Rectal smooth muscle tissue (tissue), 1 donor: Measurements from ENCODE around the gene HRH1.

Source experiments
- H3K27ac ChIP-seq: one replicate; pipeline ENCODE4 v1.7.0; 2013; ENCODE audit warnings: low read depth, low read length, inconsistent platforms
- H3K27me3 ChIP-seq: one replicate; pipeline ENCODE4 v1.7.0; 2013; ENCODE audit warnings: low read length; ENCODE audit not compliant: control insufficient read depth, insufficient read depth
- H3K36me3 ChIP-seq: one replicate; pipeline ENCODE4 v1.7.0; 2013; ENCODE audit warnings: low read length; ENCODE audit not compliant: control insufficient read depth, insufficient read depth
- H3K4me1 ChIP-seq: one replicate; pipeline ENCODE4 v1.7.0; 2013; ENCODE audit warnings: low read length; ENCODE audit not compliant: control insufficient read depth, insufficient read depth
- H3K4me3 ChIP-seq: one replicate; pipeline ENCODE4 v1.7.0; 2013; ENCODE audit warnings: low read length
- H3K9ac ChIP-seq: one replicate; pipeline ENCODE4 v1.7.0; 2013; ENCODE audit warnings: low read length

Gene HRH1

DNA sequence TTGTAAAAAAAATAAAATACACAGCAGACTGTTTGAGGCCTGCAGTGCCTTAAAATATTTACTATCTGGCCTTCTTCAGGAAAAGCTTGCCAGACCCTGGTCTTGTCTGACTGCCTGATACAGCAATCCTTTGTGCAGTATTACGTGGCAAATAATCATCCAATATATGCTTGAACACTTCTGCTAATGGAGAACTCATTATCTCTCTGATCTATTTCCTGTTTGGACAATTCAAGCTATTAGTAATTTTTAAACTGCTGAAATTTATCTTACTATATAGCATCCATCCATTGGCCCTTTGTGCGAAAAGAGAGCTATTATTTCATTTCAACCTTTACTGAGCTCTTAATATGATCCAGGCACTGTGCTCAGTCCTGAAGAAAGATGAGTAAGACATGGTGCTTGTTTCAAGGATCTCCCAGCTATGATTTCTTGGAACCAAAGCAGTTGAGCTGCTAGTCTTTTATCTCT lies 133.8 kb downstream of the HRH1 start:
- H3K27ac ChIP-seq = peak overlapping the region; percentile 77
- no peaks in the 10 kb centered on the region for H3K27me3 ChIP-seq
- H3K36me3 ChIP-seq = no peaks in the 10 kb centered on the region
- no peak overlapping the region for H3K4me3 ChIP-seq
- H3K9ac ChIP-seq = no peak overlapping the region
- peaks cover 28% of the 10 kb centered on the region for H3K4me1 ChIP-seq

DNA sequence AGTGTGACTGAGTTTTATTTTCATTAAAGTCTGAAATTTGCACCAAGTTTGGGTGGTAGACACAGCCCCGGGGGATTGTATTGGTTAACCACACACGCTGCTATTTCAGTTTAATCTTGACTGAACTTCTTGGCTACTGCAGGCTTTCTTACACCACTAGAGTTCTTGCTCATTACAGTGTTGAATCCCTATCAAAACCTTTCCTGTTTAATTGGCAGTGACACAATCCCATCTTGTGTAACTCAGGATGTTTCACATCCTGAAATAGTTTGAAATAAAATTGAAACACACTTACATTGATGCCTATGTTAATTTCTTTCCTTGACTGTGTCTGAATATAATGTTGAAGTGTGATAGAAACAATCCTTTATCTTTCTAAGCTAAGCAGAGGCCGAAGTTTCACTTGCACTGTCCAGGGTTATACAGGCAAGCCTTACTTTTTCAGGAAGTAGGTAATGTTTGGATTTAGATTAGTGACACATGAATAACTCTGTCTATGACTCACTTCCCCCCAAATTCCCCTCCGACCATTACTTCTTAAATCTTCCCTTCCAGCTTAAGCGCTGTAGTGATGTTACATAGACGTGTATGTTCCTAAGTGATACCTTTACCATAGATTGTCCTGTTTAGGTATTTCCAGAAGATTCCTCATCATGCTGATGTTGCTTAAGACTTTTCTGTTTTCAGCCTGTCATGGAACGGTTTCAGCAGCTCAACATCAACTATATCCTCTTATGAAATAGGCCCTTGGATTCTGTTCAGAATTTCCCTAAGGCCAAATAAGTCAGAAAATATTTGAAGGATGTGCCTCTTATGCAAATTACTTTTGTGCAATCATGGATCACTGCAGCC lies 134.7 kb downstream of the HRH1 start:
- no peak overlapping the region for H3K9ac ChIP-seq
- H3K4me1 ChIP-seq = peaks cover 28% of the 10 kb centered on the region
- no peaks in the 10 kb centered on the region for H3K36me3 ChIP-seq
- H3K27me3 ChIP-seq = no peaks in the 10 kb centered on the region
- no peak overlapping the region for H3K4me3 ChIP-seq
- peak overlapping the region; percentile 77 for H3K27ac ChIP-seq

DNA sequence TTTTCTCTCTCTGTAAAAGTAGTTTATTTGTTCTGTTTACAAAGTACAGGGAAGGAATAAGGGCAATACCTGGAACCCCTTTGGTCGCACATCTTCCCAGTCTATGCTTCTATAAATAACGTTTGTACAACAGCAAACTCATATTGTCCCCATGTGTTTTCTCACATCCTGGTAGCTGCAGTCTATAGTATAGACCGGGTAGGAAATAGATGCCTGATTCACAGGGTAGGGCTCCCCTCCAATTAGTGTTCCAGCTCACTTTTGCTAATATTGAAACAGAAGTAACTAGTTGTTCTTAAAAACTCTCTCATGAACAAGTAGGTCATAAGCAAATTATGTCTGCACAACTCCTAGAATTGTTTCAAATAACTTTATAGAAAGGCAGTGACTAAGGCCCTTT lies 135.6 kb downstream of the HRH1 start:
- H3K4me1 ChIP-seq = peaks cover 28% of the 10 kb centered on the region
- no peaks in the 10 kb centered on the region for H3K36me3 ChIP-seq
- no peak overlapping the region for H3K27ac ChIP-seq
- no peaks in the 10 kb centered on the region for H3K27me3 ChIP-seq
- no peak overlapping the region for H3K9ac ChIP-seq
- no peak overlapping the region for H3K4me3 ChIP-seq

DNA sequence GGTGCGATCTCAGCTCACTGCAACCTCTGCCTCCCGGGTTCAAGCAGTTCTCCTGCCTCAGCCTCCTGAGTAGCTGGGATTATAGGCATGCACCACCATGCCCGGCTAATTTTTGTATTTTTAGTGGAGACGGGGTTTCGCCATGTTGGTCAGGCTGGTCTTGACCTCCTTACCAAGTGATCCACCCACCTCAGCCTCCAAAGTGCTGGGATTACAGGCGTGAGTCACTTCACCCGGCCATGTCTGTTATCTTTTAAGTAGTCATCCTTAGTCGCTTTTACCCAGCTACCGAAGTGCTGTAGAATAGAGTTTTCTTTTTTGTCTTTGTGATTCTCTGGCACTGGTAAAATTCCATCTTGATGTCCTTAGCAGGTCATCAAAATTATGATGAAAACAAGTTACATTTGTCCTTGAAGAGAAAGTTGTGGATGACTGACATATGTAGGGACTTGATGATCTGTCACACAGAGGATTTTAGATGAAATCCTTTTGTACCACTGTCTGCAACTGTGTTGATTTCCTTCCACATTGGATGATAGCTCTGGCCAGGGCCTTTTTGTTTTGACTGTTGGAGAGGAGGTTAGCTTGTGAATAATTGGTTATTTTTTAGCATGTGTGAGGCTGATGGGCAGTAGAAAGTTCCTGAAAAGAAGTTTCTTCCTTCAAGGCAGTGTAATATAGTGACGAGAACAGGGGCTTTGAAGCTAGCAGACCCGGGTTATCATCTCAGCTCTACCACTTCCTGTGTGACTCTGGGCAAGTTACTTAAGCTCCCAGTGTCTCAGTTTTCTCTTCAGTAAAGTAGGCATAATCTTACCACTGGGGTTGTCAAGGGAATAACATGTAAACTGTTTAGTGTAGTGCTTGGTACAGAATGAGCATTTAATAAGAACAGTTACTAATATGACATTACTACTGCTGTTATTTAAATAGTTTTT lies 136.7 kb downstream of the HRH1 start:
- Histone ChIP-seq H3K4me1 (peaks cover 28% of the 10 kb centered on the region), H3K4me3 (no peak overlapping the region), H3K9ac (no peak overlapping the region), H3K36me3 (no peaks in the 10 kb centered on the region), H3K27me3 (no peaks in the 10 kb centered on the region), H3K27ac (no peak overlapping the region)

DNA sequence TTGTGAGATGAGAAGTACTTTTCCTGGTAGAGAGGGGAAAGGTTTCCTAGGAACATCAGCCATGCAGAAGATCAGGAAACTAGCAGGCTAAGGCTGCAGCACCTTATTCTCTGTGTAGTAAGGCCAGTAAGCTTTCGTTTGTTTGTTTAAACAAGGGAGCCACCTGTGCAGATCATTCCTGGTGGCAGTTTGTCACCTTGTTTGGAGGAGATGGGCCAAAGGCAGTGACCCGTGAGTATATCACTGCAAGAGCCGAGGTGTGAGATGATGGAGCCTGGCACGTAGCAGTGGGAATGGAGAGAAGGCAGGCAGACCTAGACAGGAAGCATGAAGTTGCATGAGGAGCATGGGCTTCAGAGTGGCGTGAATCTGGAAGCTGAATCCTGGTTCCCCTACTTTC lies 137.5 kb downstream of the HRH1 start:
- Histone ChIP-seq H3K27me3 (no peaks in the 10 kb centered on the region), H3K36me3 (no peaks in the 10 kb centered on the region), H3K4me3 (no peak overlapping the region), H3K9ac (no peak overlapping the region), H3K27ac (no peak overlapping the region), H3K4me1 (peaks cover 28% of the 10 kb centered on the region)

DNA sequence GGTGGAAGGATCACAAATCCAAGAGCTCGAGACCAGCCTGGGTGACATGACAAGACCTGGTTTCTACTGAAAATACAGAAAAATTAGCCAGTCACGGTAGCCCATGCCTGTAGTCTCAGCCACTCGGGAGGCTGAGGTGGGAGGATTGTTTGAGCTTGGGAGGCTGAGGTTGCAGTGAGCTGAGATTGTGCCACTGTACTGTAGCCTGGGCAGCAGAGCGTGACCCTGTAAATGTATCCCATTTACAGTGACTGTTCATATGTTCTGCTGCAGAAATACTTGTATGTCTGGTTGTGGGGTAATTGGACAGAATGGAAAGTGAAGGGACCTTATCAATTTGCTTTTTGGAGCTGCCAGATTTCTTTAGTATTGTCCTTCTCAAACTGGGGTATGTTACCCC lies 142.8 kb downstream of the HRH1 start:
- H3K4me3 ChIP-seq = no peak overlapping the region
- no peaks in the 10 kb centered on the region for H3K27me3 ChIP-seq
- H3K36me3 ChIP-seq = peaks cover 11% of the 10 kb centered on the region
- H3K9ac ChIP-seq = no peak overlapping the region
- no peaks in the 10 kb centered on the region for H3K4me1 ChIP-seq
- H3K27ac ChIP-seq = no peak overlapping the region

DNA sequence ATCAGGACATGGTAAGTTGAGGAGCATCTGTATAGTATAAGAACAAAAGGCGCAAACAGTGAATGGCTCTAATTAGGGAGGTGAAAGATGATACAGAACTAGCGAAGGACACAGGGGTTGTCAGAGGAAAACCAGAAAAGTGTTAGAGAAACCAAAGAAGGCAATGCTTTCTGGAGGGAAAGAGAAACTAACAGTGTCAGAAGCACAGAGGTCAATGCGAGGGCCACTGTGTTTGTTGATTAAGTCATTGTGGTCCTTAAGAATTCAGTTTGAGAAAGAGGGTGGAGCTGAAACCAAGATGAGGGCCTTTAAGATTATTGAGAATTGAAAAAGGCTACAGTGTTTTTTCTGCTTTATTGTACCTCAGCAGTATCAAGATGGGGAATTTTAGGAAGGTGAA lies 146.7 kb downstream of the HRH1 start:
- Histone ChIP-seq H3K9ac (no peak overlapping the region), H3K27ac (no peak overlapping the region), H3K27me3 (no peaks in the 10 kb centered on the region), H3K36me3 (peaks cover 16% of the 10 kb centered on the region), H3K4me1 (no peaks in the 10 kb centered on the region), H3K4me3 (no peak overlapping the region)

DNA sequence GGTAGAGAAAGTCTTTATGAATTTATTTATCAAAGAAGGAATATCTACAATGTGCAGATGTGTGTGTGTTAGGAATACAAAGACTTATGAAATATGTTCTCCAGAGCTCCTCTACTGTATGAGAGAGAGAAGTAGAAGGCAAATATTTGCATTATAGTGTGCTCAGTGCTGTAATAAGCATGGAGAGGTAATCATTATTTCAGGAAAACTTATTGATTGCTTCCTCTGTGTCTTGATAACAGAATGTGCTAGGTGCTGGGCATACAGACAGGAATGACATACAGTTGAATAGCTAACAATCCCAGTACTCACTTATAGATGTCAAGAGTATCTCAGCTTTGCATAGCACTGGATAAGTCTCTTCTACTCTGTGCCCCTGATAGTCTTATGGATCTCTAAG lies 148.2 kb downstream of the HRH1 start:
- no peaks in the 10 kb centered on the region for H3K27me3 ChIP-seq
- no peaks in the 10 kb centered on the region for H3K4me1 ChIP-seq
- peaks cover 31% of the 10 kb centered on the region for H3K36me3 ChIP-seq
- H3K27ac ChIP-seq = no peak overlapping the region
- no peak overlapping the region for H3K9ac ChIP-seq
- H3K4me3 ChIP-seq = no peak overlapping the region

DNA sequence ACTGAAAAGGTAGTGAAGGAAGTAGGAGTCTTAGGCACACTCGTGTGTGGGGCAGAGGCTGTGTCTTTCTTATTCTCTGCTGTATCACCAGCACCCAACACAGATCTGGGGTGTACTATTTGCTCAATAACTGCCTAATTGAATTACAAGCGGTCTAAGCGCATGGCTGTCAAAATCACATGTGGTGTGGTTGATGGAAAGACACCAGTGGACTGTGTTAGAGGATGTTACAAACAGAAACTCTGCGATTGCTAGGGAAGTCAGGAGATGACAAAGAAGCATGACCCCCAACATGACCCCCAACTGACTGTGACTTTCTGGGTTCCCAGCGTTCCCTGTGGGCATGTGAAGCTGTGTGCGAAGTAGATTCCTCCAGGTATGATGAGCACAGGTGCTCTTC lies 149.9 kb downstream of the HRH1 start:
- Histone ChIP-seq H3K36me3 (peaks cover 37% of the 10 kb centered on the region), H3K27ac (no peak overlapping the region), H3K27me3 (no peaks in the 10 kb centered on the region), H3K4me1 (no peaks in the 10 kb centered on the region), H3K4me3 (no peak overlapping the region), H3K9ac (no peak overlapping the region)

DNA sequence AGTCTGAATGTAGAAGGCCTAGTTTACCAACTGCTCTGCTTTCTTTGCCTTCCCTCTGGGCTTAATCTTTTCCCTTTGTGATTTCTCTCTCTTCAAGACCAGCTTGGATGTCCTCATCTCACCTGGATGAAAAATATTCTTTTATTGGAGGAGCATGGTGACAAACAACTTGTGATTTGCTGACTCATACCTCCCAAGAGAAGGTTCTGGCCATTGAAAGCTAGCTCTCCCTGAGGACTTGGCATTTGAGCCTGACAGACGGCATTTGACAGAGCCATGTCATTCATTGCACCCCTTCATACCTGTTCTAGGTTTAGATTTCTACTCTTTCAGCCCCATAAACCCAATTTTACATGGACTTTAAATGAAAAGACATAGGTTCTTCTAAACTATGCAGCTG lies 151.2 kb downstream of the HRH1 start:
- H3K9ac ChIP-seq = no peak overlapping the region
- H3K4me1 ChIP-seq = no peaks in the 10 kb centered on the region
- H3K27ac ChIP-seq = no peak overlapping the region
- H3K36me3 ChIP-seq = peaks cover 39% of the 10 kb centered on the region
- H3K4me3 ChIP-seq = no peak overlapping the region
- no peaks in the 10 kb centered on the region for H3K27me3 ChIP-seq

DNA sequence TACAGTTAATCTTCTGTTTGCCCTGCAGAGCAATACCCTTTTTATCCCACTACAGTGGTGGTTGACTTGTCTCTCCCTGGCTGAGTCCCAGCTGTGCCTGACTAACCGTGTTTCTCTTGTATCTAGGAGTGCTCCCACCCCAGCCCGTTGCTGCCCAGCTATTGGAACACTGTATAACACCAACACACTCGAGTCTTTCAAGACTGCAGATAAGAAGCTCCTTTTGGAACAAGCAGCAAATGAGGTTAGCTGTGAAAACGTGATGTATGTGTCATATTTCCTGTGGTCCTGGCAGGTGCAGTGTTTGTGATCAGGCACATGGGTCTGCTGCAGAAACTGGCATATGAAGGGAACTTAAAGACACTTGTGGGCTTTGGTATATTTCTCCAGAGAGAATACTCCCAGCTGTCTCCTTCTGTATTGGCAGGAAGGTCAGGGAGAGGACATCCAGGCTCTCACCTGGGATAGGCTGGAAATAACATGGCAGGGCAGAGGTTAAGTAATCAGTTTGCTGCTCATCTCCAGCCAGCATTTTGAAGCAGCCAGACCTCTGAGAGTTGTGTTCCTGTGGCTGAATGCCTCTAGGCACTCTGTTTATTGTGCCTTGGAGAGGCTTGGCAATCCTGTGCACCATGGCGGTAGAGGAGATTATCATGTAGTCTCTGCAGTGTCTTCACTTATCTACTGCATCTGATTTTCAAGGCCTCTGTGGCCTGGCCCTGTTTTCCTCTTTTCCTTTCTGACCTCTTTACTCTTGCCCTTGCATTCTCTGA lies 152.7 kb downstream of the HRH1 start:
- Histone ChIP-seq H3K36me3 (peaks cover 36% of the 10 kb centered on the region), H3K27ac (no peak overlapping the region)

DNA sequence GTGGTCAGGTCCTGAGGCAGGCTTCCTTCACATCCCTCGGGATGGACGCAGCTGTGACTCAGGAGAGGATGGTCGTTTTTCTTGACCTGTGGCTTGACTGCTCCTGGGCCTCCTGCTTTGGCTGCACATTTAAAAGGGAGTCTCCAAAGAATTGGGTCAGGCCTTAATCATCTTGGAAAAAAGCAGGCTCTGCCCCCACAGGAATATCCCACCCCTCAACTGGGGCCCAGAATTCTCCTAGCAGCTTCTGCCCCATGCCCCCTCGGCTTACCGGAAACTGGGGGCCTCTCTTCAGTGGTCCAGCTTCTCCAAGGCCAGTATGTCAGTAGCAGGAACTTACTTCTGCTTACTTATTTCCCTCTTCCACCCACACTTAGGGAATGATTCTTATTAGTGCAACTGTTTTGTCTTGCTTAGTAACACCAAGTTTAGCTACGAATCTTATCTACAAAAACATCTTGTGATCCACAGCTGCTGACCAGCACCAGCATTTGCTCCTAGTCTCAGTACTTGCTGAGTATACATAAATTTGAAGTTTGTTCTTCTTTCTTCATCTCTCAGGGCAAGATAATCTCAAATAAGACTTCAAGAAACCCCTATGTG lies 153.6 kb downstream of the HRH1 start:
- Histone ChIP-seq H3K27me3 (no peaks in the 10 kb centered on the region), H3K4me1 (no peaks in the 10 kb centered on the region), H3K9ac (no peak overlapping the region), H3K4me3 (no peak overlapping the region), H3K36me3 (peaks cover 36% of the 10 kb centered on the region), H3K27ac (no peak overlapping the region)

More for the DNA sequence above, 152.7 kb downstream of the HRH1 start:
- H3K4me1 ChIP-seq = no peaks in the 10 kb centered on the region
- no peaks in the 10 kb centered on the region for H3K27me3 ChIP-seq
- H3K9ac ChIP-seq = no peak overlapping the region
- H3K4me3 ChIP-seq = no peak overlapping the region
